Cardiac fibroblast (primary cell): ENCODE data around the gene KCNQ1.

Experiments used
- DNase-seq, 2 donors: peaks; one replicate each; pipeline versions ENCODE4 v3.0.0 to v3.0.0-alpha.2; 2010; ENCODE audit warnings: low read depth in 2 of 2
- H3K4me3 ChIP-seq, 2 donors: replicated peaks in 1 of 2; 1 replicate in 1 of 2; 2 replicates in 1 of 2; pipeline ENCODE4 v1.5.1; 2011; ENCODE audit warnings: low read depth in 2 of 2, low read length in 2 of 2, mild to moderate bottlenecking in 2 of 2, moderate library complexity in 1 of 2
- TF ChIP-seq, protein P1 (sequence below): IDR thresholded peaks from one replicate; pipeline ENCODE4 v1.5.1; 2011; ENCODE audit warnings: low read depth, mild to moderate bottlenecking, low read length, inconsistent platforms

The KCNQ1 gene

DNA sequence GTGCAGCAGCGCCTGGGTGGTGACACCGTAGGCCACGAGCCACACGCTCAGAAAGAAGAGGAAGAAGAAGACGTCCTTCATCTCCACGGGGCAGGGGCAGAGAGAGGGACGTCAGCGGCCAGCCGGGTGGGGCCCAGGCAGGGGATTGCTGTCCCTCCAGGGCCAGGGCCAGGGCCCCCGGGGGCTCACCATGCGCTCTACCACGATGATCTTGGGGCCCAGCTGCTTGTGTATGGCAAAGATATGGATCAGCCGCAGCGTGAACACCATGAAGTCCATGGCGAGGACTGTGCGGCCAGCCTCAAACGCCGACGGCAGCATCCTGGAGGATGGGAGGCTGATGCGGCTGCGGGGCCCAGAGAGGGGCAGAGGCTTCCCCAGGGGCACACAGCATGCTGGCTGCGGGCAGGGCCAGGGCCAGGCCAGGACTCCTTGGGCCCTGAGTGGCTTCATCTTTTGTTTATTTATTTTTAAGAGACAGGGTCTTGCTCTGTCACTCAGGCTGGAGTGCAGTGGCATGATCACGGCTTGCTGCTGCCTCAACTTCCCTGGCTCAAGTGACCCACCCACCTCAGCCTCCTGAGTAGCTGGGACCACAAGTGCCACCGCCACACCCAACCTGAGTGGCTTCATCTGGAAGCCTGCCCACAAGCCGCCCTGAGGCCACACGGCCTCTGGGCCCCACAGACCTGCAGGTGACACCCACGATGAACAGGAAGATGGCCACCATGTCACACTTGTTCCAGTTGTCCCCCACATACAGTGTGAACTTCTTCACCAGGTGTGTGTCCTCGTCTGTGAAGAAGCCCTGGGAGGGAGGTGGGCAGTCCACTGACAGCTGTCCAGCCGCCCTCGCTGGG, 33.1 kb upstream of the KCNQ1 start:
- no peak overlapping the region for H3K4me3 ChIP-seq
- TF ChIP-seq, protein P1, sequence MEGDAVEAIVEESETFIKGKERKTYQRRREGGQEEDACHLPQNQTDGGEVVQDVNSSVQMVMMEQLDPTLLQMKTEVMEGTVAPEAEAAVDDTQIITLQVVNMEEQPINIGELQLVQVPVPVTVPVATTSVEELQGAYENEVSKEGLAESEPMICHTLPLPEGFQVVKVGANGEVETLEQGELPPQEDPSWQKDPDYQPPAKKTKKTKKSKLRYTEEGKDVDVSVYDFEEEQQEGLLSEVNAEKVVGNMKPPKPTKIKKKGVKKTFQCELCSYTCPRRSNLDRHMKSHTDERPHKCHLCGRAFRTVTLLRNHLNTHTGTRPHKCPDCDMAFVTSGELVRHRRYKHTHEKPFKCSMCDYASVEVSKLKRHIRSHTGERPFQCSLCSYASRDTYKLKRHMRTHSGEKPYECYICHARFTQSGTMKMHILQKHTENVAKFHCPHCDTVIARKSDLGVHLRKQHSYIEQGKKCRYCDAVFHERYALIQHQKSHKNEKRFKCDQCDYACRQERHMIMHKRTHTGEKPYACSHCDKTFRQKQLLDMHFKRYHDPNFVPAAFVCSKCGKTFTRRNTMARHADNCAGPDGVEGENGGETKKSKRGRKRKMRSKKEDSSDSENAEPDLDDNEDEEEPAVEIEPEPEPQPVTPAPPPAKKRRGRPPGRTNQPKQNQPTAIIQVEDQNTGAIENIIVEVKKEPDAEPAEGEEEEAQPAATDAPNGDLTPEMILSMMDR = no peak
- DNase-seq = no peak

DNA sequence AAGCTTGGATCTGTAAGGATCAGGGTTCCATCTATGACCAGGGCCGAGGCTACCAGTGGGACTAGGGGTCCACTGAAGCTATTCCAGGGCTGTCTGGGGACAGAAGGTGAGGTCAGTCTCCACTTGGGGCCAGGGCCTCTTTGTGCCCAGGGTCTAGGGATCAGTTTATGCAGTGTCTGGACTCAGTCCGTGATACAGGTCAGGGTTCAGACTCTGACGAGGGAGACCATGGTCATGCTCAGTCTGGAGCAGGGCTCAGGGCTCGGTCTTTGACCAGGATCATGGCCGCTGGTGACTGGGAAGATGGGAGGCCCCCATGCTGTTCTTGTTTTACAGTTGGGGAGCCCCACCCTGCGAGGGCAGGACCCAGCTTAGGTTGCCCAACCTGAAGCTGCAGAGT, 32.5 kb upstream of the KCNQ1 start:
- DNase-seq = no peak
- TF ChIP-seq, protein P1 = no peak
- H3K4me3 ChIP-seq = no peak overlapping the region

DNA sequence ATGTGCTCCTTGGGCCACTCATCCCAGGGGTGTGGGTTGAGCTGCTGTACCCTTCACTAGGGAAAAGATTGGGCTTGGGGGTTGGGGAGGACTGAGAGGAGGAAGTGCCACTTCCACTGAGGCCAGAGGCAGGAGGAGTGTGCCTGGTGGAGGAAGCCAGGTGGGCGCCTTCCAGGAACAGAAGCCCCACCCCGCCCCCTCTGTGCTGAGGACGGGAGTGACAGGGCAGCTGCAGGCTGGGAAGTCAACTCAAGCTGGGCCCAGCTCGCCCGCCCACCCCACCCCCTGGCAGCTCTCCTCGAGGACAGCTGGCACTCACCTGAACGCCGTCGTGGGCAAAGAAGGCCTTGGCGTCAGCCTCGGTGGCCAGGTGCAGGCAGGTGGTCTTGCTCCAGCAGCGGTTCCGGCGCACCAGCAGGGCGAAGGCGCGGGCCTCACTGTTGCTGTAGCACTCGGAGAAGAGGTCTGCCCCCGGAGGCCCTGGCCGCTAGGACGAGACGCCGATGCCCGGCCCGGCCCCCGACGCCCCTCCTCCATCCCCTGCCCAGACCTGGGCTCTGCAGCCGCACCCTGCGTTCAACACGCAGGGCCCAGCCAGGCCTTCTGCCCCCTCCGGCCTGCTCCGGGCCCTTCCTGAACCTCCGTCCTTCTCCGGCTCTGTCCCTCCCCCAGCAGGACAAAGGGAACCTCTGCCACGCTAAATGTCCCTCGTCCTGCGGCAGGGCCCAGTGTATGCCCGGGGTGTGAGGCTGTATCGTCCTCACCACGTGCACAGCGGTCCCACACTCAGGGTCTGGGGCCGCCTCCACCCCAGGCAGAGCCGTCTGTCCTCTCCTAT, 30.8 kb upstream of the KCNQ1 start:
- no peak for DNase-seq
- TF ChIP-seq, protein P1 = no peak
- H3K4me3 ChIP-seq = no peak overlapping the region

DNA sequence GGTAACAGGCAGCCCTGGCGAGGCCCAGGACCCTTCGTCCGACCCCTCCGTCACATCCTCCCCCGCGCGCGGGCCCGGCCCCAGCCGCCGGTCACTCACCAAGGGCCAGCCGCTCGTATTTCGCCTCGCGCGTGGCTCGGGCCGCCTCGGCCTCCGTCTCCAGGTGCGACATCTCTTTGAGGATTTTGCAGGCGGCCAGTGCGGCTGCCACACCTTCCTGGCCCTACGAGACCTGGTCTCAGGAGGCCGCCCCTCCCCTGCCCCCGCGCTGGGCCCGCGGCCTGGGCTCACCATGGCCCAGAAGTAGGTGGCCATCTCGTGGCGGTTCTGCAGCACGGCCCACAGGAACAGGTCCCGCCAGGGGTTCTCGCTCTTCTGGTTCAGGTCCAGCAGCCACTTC, 30.2 kb upstream of the KCNQ1 start:
- no peak for DNase-seq
- TF ChIP-seq, protein P1 = no peak
- no peak overlapping the region for H3K4me3 ChIP-seq

DNA sequence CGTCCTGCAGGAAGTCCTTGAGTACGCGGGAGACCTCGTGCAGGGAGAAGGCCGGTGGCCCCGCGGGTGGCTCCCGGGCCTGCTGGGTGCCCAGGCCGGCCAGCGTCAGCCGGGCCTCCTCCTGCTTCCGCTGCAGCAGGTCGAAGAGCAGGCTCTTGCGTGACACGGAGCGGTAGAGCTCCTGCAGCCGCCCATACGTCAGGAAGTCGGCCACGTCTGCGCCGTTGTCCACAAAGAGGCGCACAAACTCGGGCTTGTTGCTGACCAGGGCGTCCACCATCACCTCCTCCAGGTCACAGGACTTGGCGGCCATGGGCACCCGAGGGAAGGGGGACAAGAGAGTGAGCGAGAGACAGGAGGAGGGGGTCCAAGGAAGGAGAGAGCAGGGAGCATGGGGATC, 29.6 kb upstream of the KCNQ1 start:
- H3K4me3 ChIP-seq = no peak overlapping the region
- no peak for DNase-seq
- TF ChIP-seq, protein P1 = no peak

DNA sequence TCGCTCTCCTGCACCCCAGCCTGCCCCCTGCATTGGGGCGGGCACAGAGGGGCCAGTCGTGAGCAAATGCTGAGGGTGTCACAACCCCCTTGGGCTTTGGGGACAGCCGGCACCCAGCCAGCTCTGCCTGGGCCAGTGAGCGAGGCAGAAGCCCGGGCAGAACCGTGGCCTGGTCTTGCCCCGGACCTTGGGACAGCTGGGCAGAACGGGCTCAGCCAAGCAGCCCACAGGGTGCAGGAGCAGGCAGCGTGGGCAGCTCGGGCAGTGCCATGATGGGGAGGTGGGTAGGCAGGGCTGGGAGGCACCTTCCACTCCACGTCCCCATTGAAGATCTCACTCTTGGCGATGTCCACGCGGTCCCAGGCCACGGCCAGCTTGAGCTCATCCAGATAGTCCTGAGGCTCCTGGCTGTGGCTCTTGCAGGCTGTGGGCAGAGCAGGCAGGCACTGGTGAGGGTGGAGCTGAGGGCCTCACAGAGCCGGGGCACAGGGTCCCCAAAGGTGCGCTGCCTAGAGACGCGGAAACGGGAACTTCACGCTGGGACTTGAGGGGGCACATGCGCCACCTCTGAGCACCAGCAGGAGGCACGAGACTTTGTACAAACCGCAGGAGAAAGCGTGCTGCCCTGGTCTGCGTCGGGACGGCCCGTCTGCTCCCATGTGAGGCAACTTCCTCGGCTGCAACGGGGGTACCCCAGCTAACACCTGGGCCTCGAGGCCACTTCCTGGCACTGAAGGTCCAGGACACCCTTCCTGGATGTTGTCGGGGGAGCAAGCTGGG, 29.0 kb upstream of the KCNQ1 start:
- H3K4me3 ChIP-seq = no peak overlapping the region
- DNase-seq = no peak
- TF ChIP-seq, protein P1 = no peak
